OCI-LY1 (cell line): Measurements from ENCODE around the gene TPD52L1.

Experiments used
- H2AFZ ChIP-seq: fragments of 200-600 bp; sonication (generic), shearing (Covaris generic); 2 replicates; pipeline ENCODE4 v1.6.0; 2014; ENCODE audit warnings: antibody characterized with exemption, mild to moderate bottlenecking, low read length
- H3F3A ChIP-seq: fragments of 200-600 bp; sonication (generic), shearing (Covaris generic); 2 replicates; pipeline ENCODE4 v1.6.0; 2014; ENCODE audit warnings: mild to moderate bottlenecking, antibody characterized with exemption, low read length, moderate library complexity; ENCODE audit not compliant: insufficient read depth
- H3K27ac ChIP-seq: fragments of 200-600 bp; sonication (generic); 2 replicates; pipeline ENCODE4 v1.5.1; 2014; ENCODE audit warnings: low read length, mixed run types, mild to moderate bottlenecking, low read depth; ENCODE audit not compliant: poor library complexity, severe bottlenecking
- H3K27me3 ChIP-seq: fragments of 200-600 bp; sonication (generic); 2 replicates; pipeline ENCODE4 v1.6.0; 2014; ENCODE audit warnings: antibody characterized with exemption, mild to moderate bottlenecking, low read length, moderate library complexity; ENCODE audit not compliant: insufficient read depth
- H3K36me3 ChIP-seq: fragments of 200-600 bp; sonication (generic); 2 replicates; pipeline ENCODE4 v1.6.1; 2014; ENCODE audit warnings: mild to moderate bottlenecking, antibody characterized with exemption, low read length, moderate library complexity, mixed read lengths; ENCODE audit not compliant: insufficient read depth
- H3K4me1 ChIP-seq: fragments of 200-600 bp; sonication (generic); 2 replicates; pipeline ENCODE4 v1.5.1; 2014; ENCODE audit warnings: mild to moderate bottlenecking, low read length, moderate library complexity; ENCODE audit not compliant: insufficient read depth, severe bottlenecking
- H3K4me2 ChIP-seq: fragments of 200-600 bp; sonication (generic), shearing (Covaris generic); 2 replicates; pipeline ENCODE4 v1.6.1; 2014; ENCODE audit warnings: low read length
- H3K4me3 ChIP-seq: fragments of 200-600 bp; sonication (generic); 2 replicates; pipeline ENCODE4 v1.5.1; 2014; ENCODE audit warnings: low read length, low read depth, mild to moderate bottlenecking, mixed read lengths; ENCODE audit not compliant: poor library complexity, severe bottlenecking
- H3K79me2 ChIP-seq: fragments of 200-600 bp; shearing (Covaris generic); 2 replicates; pipeline ENCODE4 v1.6.1; 2016; ENCODE audit warnings: mixed run types, low read length, mixed read lengths; ENCODE audit not compliant: insufficient read depth
- H3K9ac ChIP-seq: fragments of 200-600 bp; sonication (generic), shearing (Covaris generic); 2 replicates; pipeline ENCODE4 v1.6.1; 2014; ENCODE audit warnings: mild to moderate bottlenecking, low read length, mixed read lengths
- H3K9me2 ChIP-seq: fragments of 200-600 bp; sonication (generic), shearing (Covaris generic); 2 replicates; pipeline ENCODE4 v1.6.1; 2014; ENCODE audit warnings: low read depth, mild to moderate bottlenecking, low read length, mixed read lengths
- H3K9me3 ChIP-seq: fragments of 200-600 bp; shearing (Covaris generic); 2 replicates; pipeline ENCODE4 v1.6.1; 2014; ENCODE audit warnings: low read length, mixed read lengths
- H4K20me1 ChIP-seq: fragments of 200-600 bp; sonication (generic), shearing (Covaris generic); 2 replicates; pipeline ENCODE4 v1.6.0; 2016; ENCODE audit warnings: mild to moderate bottlenecking, low read length; ENCODE audit not compliant: insufficient read depth
- CTCF ChIP-seq: fragments of 200-600 bp; sonication (generic), shearing (Covaris generic); IDR thresholded peaks from 2 replicates; pipeline ENCODE4 v1.5.1; 2017; ENCODE audit warnings: mild to moderate bottlenecking, antibody characterized with exemption, low read length, moderate library complexity, mixed read lengths
- EZH2 ChIP-seq: fragments of 200-600 bp; sonication (generic), shearing (Covaris generic); IDR thresholded peaks from 2 replicates; pipeline ENCODE4 v1.8.0; 2017; ENCODE audit warnings: borderline replicate concordance, mixed run types, mild to moderate bottlenecking, antibody characterized with exemption, low read length, moderate library complexity, mixed read lengths

Gene TPD52L1

GRCh38 chr6:125206389-125206788 lies 52.8 kb downstream of the TPD52L1 start:
- no peaks in the 10 kb centered on the region for H3F3A ChIP-seq
- H3K4me2 ChIP-seq = no peak overlapping the region
- no peak overlapping the region for H3K9ac ChIP-seq
- no peaks in the 10 kb centered on the region for H3K9me2 ChIP-seq
- H2AFZ ChIP-seq = no peak overlapping the region
- TF ChIP-seq EZH2 (no peak), CTCF (no peak)
- H3K27me3 ChIP-seq = no peaks in the 10 kb centered on the region
- H3K79me2 ChIP-seq = no peaks in the 10 kb centered on the region
- H3K9me3 ChIP-seq = no peaks in the 10 kb centered on the region
- no peaks in the 10 kb centered on the region for H3K4me1 ChIP-seq
- H3K4me3 ChIP-seq = no peak overlapping the region
- no peak overlapping the region for H3K27ac ChIP-seq
- H3K36me3 ChIP-seq = no peaks in the 10 kb centered on the region
- H4K20me1 ChIP-seq = no peaks in the 10 kb centered on the region

- H3K9me2 ChIP-seq = no peaks in the 10 kb centered on the region
- no peaks in the 10 kb centered on the region for H3K27me3 ChIP-seq
- H4K20me1 ChIP-seq = no peaks in the 10 kb centered on the region
- H3K4me3 ChIP-seq = no peak overlapping the region
- no peak overlapping the region for H3K4me2 ChIP-seq
- no peak overlapping the region for H2AFZ ChIP-seq
- TF ChIP-seq EZH2 (no peak), CTCF (no peak)
- no peaks in the 10 kb centered on the region for H3K9me3 ChIP-seq
- no peaks in the 10 kb centered on the region for H3K36me3 ChIP-seq
- no peak overlapping the region for H3K9ac ChIP-seq
- no peaks in the 10 kb centered on the region for H3F3A ChIP-seq
- H3K27ac ChIP-seq = no peak overlapping the region
- no peaks in the 10 kb centered on the region for H3K4me1 ChIP-seq
- H3K79me2 ChIP-seq = no peaks in the 10 kb centered on the region
Measured at GRCh38 chr6:125207956-125208355, 54.4 kb downstream of the TPD52L1 start.

- Histone ChIP-seq H3K27me3 (no peaks in the 10 kb centered on the region), H3F3A (no peaks in the 10 kb centered on the region), H3K9me2 (no peaks in the 10 kb centered on the region), H3K4me1 (no peaks in the 10 kb centered on the region), H3K4me2 (no peak overlapping the region), H3K4me3 (no peak overlapping the region), H3K9me3 (no peaks in the 10 kb centered on the region), H3K9ac (no peak overlapping the region), H3K27ac (no peak overlapping the region), H2AFZ (no peak overlapping the region), H4K20me1 (no peaks in the 10 kb centered on the region), H3K36me3 (no peaks in the 10 kb centered on the region), H3K79me2 (no peaks in the 10 kb centered on the region)
- TF ChIP-seq CTCF = no peak
- no peak for TF ChIP-seq EZH2
Measured at GRCh38 chr6:125208625-125209249, 55.2 kb downstream of the TPD52L1 start.
